ENCODE results near the gene MVB12A.

Gene MVB12A

GRCh38 chr19:17405250-17406045 lies 14.4 kb upstream of the MVB12A start, which contains the start of gene BST2:
Gene BST2, minus strand, starts transcription at chr19:17405630. Its CDS starts 55 bp downstream, at chr19:17405575.
- DNase-seq = no peak

- DNase-seq = no peak
Observed at GRCh38 chr19:17406046-17406886, 13.6 kb upstream of the MVB12A start.

- DNase-seq = no peak
Observed at GRCh38 chr19:17406887-17407196, 13.0 kb upstream of the MVB12A start.

GRCh38 chr19:17409990-17410389 lies 9.9 kb upstream of the MVB12A start:
- DNase-seq = no peak

GRCh38 chr19:17411801-17412200 lies 8.0 kb upstream of the MVB12A start:
- no peak for DNase-seq

GRCh38 chr19:17414097-17414496 lies 5.8 kb upstream of the MVB12A start:
- no peak for DNase-seq

- no peak for DNase-seq
Observed at GRCh38 chr19:17415121-17415520, 4.7 kb upstream of the MVB12A start.

- no peak for DNase-seq
Observed at GRCh38 chr19:17418710-17419109, 1.1 kb upstream of the MVB12A start.

- no peak for DNase-seq
Observed at GRCh38 chr19:17419154-17419620, 660 bp upstream of the MVB12A start.

- DNase-seq = no peak
Observed at GRCh38 chr19:17420475-17420924, 653 bp downstream of the MVB12A start.

- no peak for DNase-seq
Observed at GRCh38 chr19:17421942-17422341, 2.1 kb downstream of the MVB12A start.

- DNase-seq = no peak
Observed at GRCh38 chr19:17423429-17424208, 3.8 kb downstream of the MVB12A start.

GRCh38 chr19:17424743-17425365 lies 5.0 kb downstream of the MVB12A start:
- peak; percentile 84 for DNase-seq

- no peak for DNase-seq
Observed at GRCh38 chr19:17429641-17430113, 9.8 kb downstream of the MVB12A start.

GRCh38 chr19:17431417-17431816 lies 11.6 kb downstream of the MVB12A start:
- DNase-seq = no peak

GRCh38 chr19:17435218-17435617 lies 15.4 kb downstream of the MVB12A start:
- no peak for DNase-seq

GRCh38 chr19:17436094-17436873 lies 16.4 kb downstream of the MVB12A start:
- DNase-seq = no peak

GRCh38 chr19:17436874-17437267 lies 17.0 kb downstream of the MVB12A start:
- DNase-seq = no peak

- DNase-seq = peak; percentile 64
Observed at GRCh38 chr19:17441241-17442021, 21.6 kb downstream of the MVB12A start.

GRCh38 chr19:17445526-17446165 lies 25.8 kb downstream of the MVB12A start:
- DNase-seq = no peak

All from eye (tissue), 1 donor.